ENCODE measurements around the gene ICOSLG. TPM values are rescaled to one million over a fixed set of nuclear protein-coding genes. Genes with fewer than 3 reads are reported as not detected.
A peak's percentile ranks its signal among the peaks of the same experiment; 100 is the strongest.
"Not testable (repeated sequence)": the region's sequence is repeated elsewhere in the genome, so short reads cannot be mapped to it uniquely, and the experiment has no call there.

ICOSLG gene
- polyA plus RNA-seq, 2 donors, result 2.6 to 3.7 TPM

GRCh38 chr21:44228109-44228508 lies 12.6 kb downstream of the ICOSLG start:
- no CpG with 5 or more reads among the region's 13 CpGs for WGBS, 2 donors
- not testable (repeated sequence) for H3K4me3 ChIP-seq (ENCODE audit: low read depth in 1 of 2, low read length in 2 of 2); H3K9me3 ChIP-seq (ENCODE audit: control insufficient read depth in 2 of 2, insufficient read depth in 1 of 2, low read depth in 1 of 2, low read length in 1 of 2); H3K4me1 ChIP-seq (ENCODE audit: control insufficient read depth in 2 of 2, insufficient read depth in 2 of 2, low read length in 1 of 2); H3K27me3 ChIP-seq (ENCODE audit: control insufficient read depth in 1 of 2, insufficient read depth in 2 of 2, low read length in 2 of 2); H3K36me3 ChIP-seq (ENCODE audit: control insufficient read depth in 2 of 2, insufficient read depth in 2 of 2, low read length in 1 of 2); H3K27ac ChIP-seq (ENCODE audit: low read depth in 2 of 2, low read length in 1 of 2)

- H3K4me3 ChIP-seq (ENCODE audit: low read depth in 1 of 2, low read length in 2 of 2); H3K9me3 ChIP-seq (ENCODE audit: control insufficient read depth in 2 of 2, insufficient read depth in 1 of 2, low read depth in 1 of 2, low read length in 1 of 2); H3K36me3 ChIP-seq (ENCODE audit: control insufficient read depth in 2 of 2, insufficient read depth in 2 of 2, low read length in 1 of 2); H3K4me1 ChIP-seq (ENCODE audit: control insufficient read depth in 2 of 2, insufficient read depth in 2 of 2, low read length in 1 of 2); H3K27ac ChIP-seq (ENCODE audit: low read depth in 2 of 2, low read length in 1 of 2); H3K27me3 ChIP-seq (ENCODE audit: control insufficient read depth in 1 of 2, insufficient read depth in 2 of 2, low read length in 2 of 2): not testable (repeated sequence)
- no CpG with 5 or more reads among the region's 9 CpGs for WGBS, 2 donors
Observed at GRCh38 chr21:44227614-44228013, 13.1 kb downstream of the ICOSLG start.

GRCh38 chr21:44225605-44226004 lies 15.1 kb downstream of the ICOSLG start:
- not testable (repeated sequence) for H3K36me3 ChIP-seq (ENCODE audit: control insufficient read depth in 2 of 2, insufficient read depth in 2 of 2, low read length in 1 of 2); H3K4me1 ChIP-seq (ENCODE audit: control insufficient read depth in 2 of 2, insufficient read depth in 2 of 2, low read length in 1 of 2); H3K27ac ChIP-seq (ENCODE audit: low read depth in 2 of 2, low read length in 1 of 2); H3K9me3 ChIP-seq (ENCODE audit: control insufficient read depth in 2 of 2, insufficient read depth in 1 of 2, low read depth in 1 of 2, low read length in 1 of 2); H3K4me3 ChIP-seq (ENCODE audit: low read depth in 1 of 2, low read length in 2 of 2); H3K27me3 ChIP-seq (ENCODE audit: control insufficient read depth in 1 of 2, insufficient read depth in 2 of 2, low read length in 2 of 2)
- no CpG with 5 or more reads among the region's 6 CpGs for WGBS, 2 donors

- H3K4me3 ChIP-seq (ENCODE audit: low read depth in 1 of 2, low read length in 2 of 2); H3K27me3 ChIP-seq (ENCODE audit: control insufficient read depth in 1 of 2, insufficient read depth in 2 of 2, low read length in 2 of 2); H3K9me3 ChIP-seq (ENCODE audit: control insufficient read depth in 2 of 2, insufficient read depth in 1 of 2, low read depth in 1 of 2, low read length in 1 of 2); H3K4me1 ChIP-seq (ENCODE audit: control insufficient read depth in 2 of 2, insufficient read depth in 2 of 2, low read length in 1 of 2); H3K36me3 ChIP-seq (ENCODE audit: control insufficient read depth in 2 of 2, insufficient read depth in 2 of 2, low read length in 1 of 2); H3K27ac ChIP-seq (ENCODE audit: low read depth in 2 of 2, low read length in 1 of 2): not testable (repeated sequence)
- no CpG with 5 or more reads among the region's 5 CpGs for WGBS, 2 donors
Observed at GRCh38 chr21:44223334-44223733, 17.4 kb downstream of the ICOSLG start.

GRCh38 chr21:44220674-44221073 lies 20.1 kb downstream of the ICOSLG start:
- not testable (repeated sequence) for H3K4me1 ChIP-seq (ENCODE audit: control insufficient read depth in 2 of 2, insufficient read depth in 2 of 2, low read length in 1 of 2); H3K27ac ChIP-seq (ENCODE audit: low read depth in 2 of 2, low read length in 1 of 2); H3K36me3 ChIP-seq (ENCODE audit: control insufficient read depth in 2 of 2, insufficient read depth in 2 of 2, low read length in 1 of 2); H3K9me3 ChIP-seq (ENCODE audit: control insufficient read depth in 2 of 2, insufficient read depth in 1 of 2, low read depth in 1 of 2, low read length in 1 of 2); H3K27me3 ChIP-seq (ENCODE audit: control insufficient read depth in 1 of 2, insufficient read depth in 2 of 2, low read length in 2 of 2); H3K4me3 ChIP-seq (ENCODE audit: low read depth in 1 of 2, low read length in 2 of 2)
- no CpG with 5 or more reads among the region's 18 CpGs for WGBS, 2 donors

- not testable (repeated sequence) for H3K9me3 ChIP-seq (ENCODE audit: control insufficient read depth in 2 of 2, insufficient read depth in 1 of 2, low read depth in 1 of 2, low read length in 1 of 2); H3K4me1 ChIP-seq (ENCODE audit: control insufficient read depth in 2 of 2, insufficient read depth in 2 of 2, low read length in 1 of 2); H3K27me3 ChIP-seq (ENCODE audit: control insufficient read depth in 1 of 2, insufficient read depth in 2 of 2, low read length in 2 of 2); H3K36me3 ChIP-seq (ENCODE audit: control insufficient read depth in 2 of 2, insufficient read depth in 2 of 2, low read length in 1 of 2); H3K27ac ChIP-seq (ENCODE audit: low read depth in 2 of 2, low read length in 1 of 2); H3K4me3 ChIP-seq (ENCODE audit: low read depth in 1 of 2, low read length in 2 of 2)
- WGBS, 2 donors, result no CpG with 5 or more reads among the region's 8 CpGs
Observed at GRCh38 chr21:44218461-44218860, 22.3 kb downstream of the ICOSLG start.

- not testable (repeated sequence) for H3K9me3 ChIP-seq (ENCODE audit: control insufficient read depth in 2 of 2, insufficient read depth in 1 of 2, low read depth in 1 of 2, low read length in 1 of 2); H3K27ac ChIP-seq (ENCODE audit: low read depth in 2 of 2, low read length in 1 of 2)
- 91% methylated on average over 2 of the region's 2 CpGs; no CpG with 5 or more reads in 1 of the 2 donors for WGBS, 2 donors
Observed at GRCh38 chr21:44211978-44212377, 28.8 kb downstream of the ICOSLG start.

GRCh38 chr21:44211574-44211973 lies 29.2 kb downstream of the ICOSLG start:
- H3K9me3 ChIP-seq (ENCODE audit: control insufficient read depth in 2 of 2, insufficient read depth in 1 of 2, low read depth in 1 of 2, low read length in 1 of 2); H3K4me1 ChIP-seq (ENCODE audit: control insufficient read depth in 2 of 2, insufficient read depth in 2 of 2, low read length in 1 of 2); H3K27me3 ChIP-seq (ENCODE audit: control insufficient read depth in 1 of 2, insufficient read depth in 2 of 2, low read length in 2 of 2); H3K27ac ChIP-seq (ENCODE audit: low read depth in 2 of 2, low read length in 1 of 2); H3K36me3 ChIP-seq (ENCODE audit: control insufficient read depth in 2 of 2, insufficient read depth in 2 of 2, low read length in 1 of 2); H3K4me3 ChIP-seq (ENCODE audit: low read depth in 1 of 2, low read length in 2 of 2): not testable (repeated sequence)
- whole genome bisulfite sequencing, 2 donors, result 95% methylated on average over 2 of the region's 3 CpGs; no CpG with 5 or more reads in 1 of the 2 donors

More at GRCh38 chr21:44211978-44212377, 28.8 kb downstream of the ICOSLG start:
- not testable (repeated sequence) for H3K4me3 ChIP-seq (ENCODE audit: low read depth in 1 of 2, low read length in 2 of 2); H3K4me1 ChIP-seq (ENCODE audit: control insufficient read depth in 2 of 2, insufficient read depth in 2 of 2, low read length in 1 of 2); H3K27me3 ChIP-seq (ENCODE audit: control insufficient read depth in 1 of 2, insufficient read depth in 2 of 2, low read length in 2 of 2); H3K36me3 ChIP-seq (ENCODE audit: control insufficient read depth in 2 of 2, insufficient read depth in 2 of 2, low read length in 1 of 2)

- 30 to 36% methylated on average over 2 to 9 of the region's 15 CpGs for WGBS, 2 donors
- H3K4me3 ChIP-seq (ENCODE audit: low read depth in 1 of 2, low read length in 2 of 2); H3K4me1 ChIP-seq (ENCODE audit: control insufficient read depth in 2 of 2, insufficient read depth in 2 of 2, low read length in 1 of 2); H3K27me3 ChIP-seq (ENCODE audit: control insufficient read depth in 1 of 2, insufficient read depth in 2 of 2, low read length in 2 of 2); H3K9me3 ChIP-seq (ENCODE audit: control insufficient read depth in 2 of 2, insufficient read depth in 1 of 2, low read depth in 1 of 2, low read length in 1 of 2); H3K36me3 ChIP-seq (ENCODE audit: control insufficient read depth in 2 of 2, insufficient read depth in 2 of 2, low read length in 1 of 2): not testable (repeated sequence)
- peak overlapping the region; percentile 39 to 60 for H3K27ac ChIP-seq (ENCODE audit: low read depth in 2 of 2, low read length in 1 of 2)
Observed at GRCh38 chr21:44207860-44208646, 32.7 kb downstream of the ICOSLG start.

All from esophagus (tissue), 2 donors.